ENCODE measurements around the gene BRD7. TPM values are rescaled to one million over a fixed set of nuclear protein-coding genes. Genes with fewer than 3 reads are reported as not detected.

Gene BRD7
- total RNA-seq, 2 donors from 2014 or later = 56.9 to 63.5 TPM

- Histone ChIP-seq H3K36me3 (no peaks in the 10 kb centered on the region), H3K9me3 (no peaks in the 10 kb centered on the region), H3K4me1 (ENCODE audit: control insufficient read depth in 1 of 2, low read depth in 2 of 2) (peaks cover 26 to 50% of the 10 kb centered on the region in 2 donors), H3K27me3 (replicated peaks; ENCODE audit: insufficient read depth) (no peaks in the 10 kb centered on the region), H3K4me3 (peak overlapping the region; percentile 98), H3K27ac (peak overlapping the region; percentile 60 to 70)
- DNase-seq (ENCODE audit: low spot score) (no peak), ATAC-seq (ENCODE audit: insufficient number of reproducible peaks, low FRiP score, low read depth) (no peak)
- TF ChIP-seq CTCF (IDR thresholded peaks at IDR 0.05) = no peak
These were observed 895 bp downstream of the BRD7 start for GRCh38 chr16:50367777-50368409.

GRCh38 chr16:50365791-50366575 lies 2.8 kb downstream of the BRD7 start:
- Histone ChIP-seq H3K27ac (no peak overlapping the region), H3K4me3 (no peak overlapping the region), H3K9me3 (no peaks in the 10 kb centered on the region), H3K36me3 (no peaks in the 10 kb centered on the region), H3K4me1 (ENCODE audit: control insufficient read depth in 1 of 2, low read depth in 2 of 2) (peaks cover 26 to 39% of the 10 kb centered on the region in 2 donors), H3K27me3 (replicated peaks; ENCODE audit: insufficient read depth) (no peaks in the 10 kb centered on the region)
- no peak for TF ChIP-seq CTCF (IDR thresholded peaks at IDR 0.05)
- DNase-seq (ENCODE audit: low spot score) (no peak), ATAC-seq (ENCODE audit: insufficient number of reproducible peaks, low FRiP score, low read depth) (no peak)

- H3K9me3 ChIP-seq = no peaks in the 10 kb centered on the region
- ATAC-seq (ENCODE audit: insufficient number of reproducible peaks, low FRiP score, low read depth) = no peak
- peaks cover 26 to 54% of the 10 kb centered on the region in 2 donors for H3K4me1 ChIP-seq (ENCODE audit: control insufficient read depth in 1 of 2, low read depth in 2 of 2)
- TF ChIP-seq CTCF (IDR thresholded peaks at IDR 0.05) = no peak
- no peak for DNase-seq (ENCODE audit: low spot score)
- no peak overlapping the region for H3K4me3 ChIP-seq
- no peaks in the 10 kb centered on the region for H3K36me3 ChIP-seq
- H3K27ac ChIP-seq = no peak overlapping the region
- H3K27me3 ChIP-seq (replicated peaks; ENCODE audit: insufficient read depth) = no peaks in the 10 kb centered on the region
These were observed 5.1 kb downstream of the BRD7 start for GRCh38 chr16:50363656-50364055.

- Histone ChIP-seq H3K4me3 (no peak overlapping the region), H3K9me3 (no peaks in the 10 kb centered on the region), H3K27ac (peak overlapping the region; percentile 74 to 75), H3K27me3 (replicated peaks; ENCODE audit: insufficient read depth) (no peaks in the 10 kb centered on the region), H3K36me3 (no peaks in the 10 kb centered on the region), H3K4me1 (ENCODE audit: control insufficient read depth in 1 of 2, low read depth in 2 of 2) (peaks cover 5 to 33% of the 10 kb centered on the region in 2 donors)
- peak; percentile 41 for ATAC-seq (ENCODE audit: insufficient number of reproducible peaks, low FRiP score, low read depth)
- TF ChIP-seq CTCF (IDR thresholded peaks at IDR 0.05) = no peak
- DNase-seq (ENCODE audit: low spot score) = no peak
These were observed 8.0 kb downstream of the BRD7 start for GRCh38 chr16:50360779-50361178.

GRCh38 chr16:50360033-50360778 lies 8.6 kb downstream of the BRD7 start:
- DNase-seq (ENCODE audit: low spot score) = no peak
- H3K27ac ChIP-seq = peak overlapping the region; percentile 74 to 75
- no peak overlapping the region for H3K4me3 ChIP-seq
- peak; percentile 84 for ATAC-seq (ENCODE audit: insufficient number of reproducible peaks, low FRiP score, low read depth)
- H3K4me1 ChIP-seq (ENCODE audit: control insufficient read depth in 1 of 2, low read depth in 2 of 2) = peaks cover 3 to 28% of the 10 kb centered on the region in 2 donors
- H3K36me3 ChIP-seq = no peaks in the 10 kb centered on the region
- no peaks in the 10 kb centered on the region for H3K9me3 ChIP-seq
- no peaks in the 10 kb centered on the region for H3K27me3 ChIP-seq (replicated peaks; ENCODE audit: insufficient read depth)
- TF ChIP-seq CTCF (IDR thresholded peaks at IDR 0.05) = no peak
